Adrenal gland (tissue), 19 donors: ENCODE measurements around the gene CERT1. TPM values are rescaled to one million over a fixed set of nuclear protein-coding genes. Genes with fewer than 3 reads are reported as not detected.
"Not testable (repeated sequence)": the region's sequence is repeated elsewhere in the genome, so short reads cannot be mapped to it uniquely, and the experiment has no call there.

Experiments
- DNase-seq, 7 donors: peaks; one replicate each; pipeline ENCODE4 v3.0.0-alpha.2; 2019 to 2020
- H3K27ac ChIP-seq, 5 donors: fragments of 200-600 bp; sonication (generic) in 4 of 5; 1 replicate in 3 of 5; 2 replicates in 2 of 5; pipeline versions ENCODE4 v1.5.1 to v1.8.0; 2016 to 2020; ENCODE audit warnings: mild to moderate bottlenecking in 1 of 5
- H3K27me3 ChIP-seq: fragments of 200-600 bp; 2 replicates; pipeline ENCODE4 v1.8.0; 2021
- H3K36me3 ChIP-seq, 2 donors: fragments of 200-600 bp; replicated peaks in 1 of 2; 1 replicate in 1 of 2; 2 replicates in 1 of 2; pipeline versions ENCODE4 v1.5.1 to v1.8.0; 2018 to 2022
- H3K4me1 ChIP-seq, 2 donors: fragments of 200-600 bp; replicated peaks in 1 of 2; 1 replicate in 1 of 2; 2 replicates in 1 of 2; pipeline versions ENCODE4 v1.5.1 to v1.8.0; 2018 to 2021
- H3K4me3 ChIP-seq, 4 donors: fragments of 200-600 bp; sonication (generic) in 3 of 4; one replicate each; pipeline ENCODE4 v1.5.1; 2016 to 2018
- H3K9me3 ChIP-seq, 3 donors: fragments of 200-600 bp; sonication (generic) in 1 of 3; replicated peaks in 1 of 3; 1 replicate in 2 of 3; 2 replicates in 1 of 3; pipeline versions ENCODE4 v1.5.1 to v1.8.0; 2016 to 2021
- POLR2A ChIP-seq, 2 donors: fragments of 450-650 bp; IDR thresholded peaks; one replicate each; pipeline ENCODE4 v1.6.1; 2017; ENCODE audit warnings: antibody characterized with exemption in 2 of 2, mild to moderate bottlenecking in 2 of 2, moderate library complexity in 1 of 2
- WGBS, 4 donors: extraction: QIAGEN DNeasy Blood & Tissue Kit in 2 of 4; methylation state at CpG; one replicate each; pipeline versions ENCODE4 v1.1.5 to v1.1.7; 2013 to 2017; 5-methylcytosine and 5-hydroxymethylcytosine counted together
- intact Hi-C, 2 donors: fragments of 100-400 bp; cut with DNase I; formaldehyde crosslinking; loops; one replicate each; pipeline versions ENCODE4 v1.14.1 to v1.15.0; 2022 to 2023
- long read RNA-seq, 10 donors: library from polyadenylated mRNA in 3 of 10; unstranded in 2 of 10; stranded (forward) in 1 of 10; transcript quantifications; one replicate each; pipeline ENCODE4 v2.0.0 and lab custom pipeline, GENCODE V29; 2021 to 2026
- polyA plus RNA-seq, 3 donors: library from polyadenylated mRNA; stranded (reverse); fragments of 200-250 nt in 2 of 3; fragments of 350-450 nt in 1 of 3; fragmentation: Illumina TruSeq in 1 of 3; extraction: RNeasy Lipid Tissue Mini Kit (QIAGEN cat#74804) in 1 of 3; gene quantifications; one replicate each; pipeline ENCODE4 v1.2.3, GENCODE V29; 2013 to 2014
- total RNA-seq, 9 donors: library from RNA; depleted of rRNA in 4 of 9; stranded (reverse); fragments of >200 nt in 4 of 9; fragments of 120-200 nt in 1 of 9; fragmentation: NEBNext Ultra II Directional in 1 of 9; extraction: Animal tissue kit (Norgen Biotek cat#: 25700) in 1 of 9; gene quantifications; one replicate each; pipeline versions ENCODE4 v1.1.0 to v1.2.4, GENCODE V29; 2013 to 2023
- TF ChIP-seq, protein P1 (sequence below), 6 experiments: fragments of 450-650 bp in 4 of 6; fragments of 200-600 bp in 2 of 6; sonication (generic) in 1 of 6; IDR thresholded peaks; 1 replicate in 5 of 6; 2 replicates in 1 of 6; pipeline versions ENCODE4 v1.5.1 to v1.8.0; 2016 to 2021; ENCODE audit warnings: antibody characterized with exemption in 6 of 6, mild to moderate bottlenecking in 2 of 6, moderate library complexity in 1 of 6
- donor health status: healthy with polysubstance abuse.
- donor health status: Bipolar disorder and iron deficiency.
- donor health status: DM: yes; HTN: yes; CAD: no.
- donor health status: DM: no; HTN: no; CAD: no.
- donor health status: DM: no; HTN: no; CAD: no.
- donor health status: DM: yes; HTN: yes; CAD: no.

CERT1 gene, protein sequence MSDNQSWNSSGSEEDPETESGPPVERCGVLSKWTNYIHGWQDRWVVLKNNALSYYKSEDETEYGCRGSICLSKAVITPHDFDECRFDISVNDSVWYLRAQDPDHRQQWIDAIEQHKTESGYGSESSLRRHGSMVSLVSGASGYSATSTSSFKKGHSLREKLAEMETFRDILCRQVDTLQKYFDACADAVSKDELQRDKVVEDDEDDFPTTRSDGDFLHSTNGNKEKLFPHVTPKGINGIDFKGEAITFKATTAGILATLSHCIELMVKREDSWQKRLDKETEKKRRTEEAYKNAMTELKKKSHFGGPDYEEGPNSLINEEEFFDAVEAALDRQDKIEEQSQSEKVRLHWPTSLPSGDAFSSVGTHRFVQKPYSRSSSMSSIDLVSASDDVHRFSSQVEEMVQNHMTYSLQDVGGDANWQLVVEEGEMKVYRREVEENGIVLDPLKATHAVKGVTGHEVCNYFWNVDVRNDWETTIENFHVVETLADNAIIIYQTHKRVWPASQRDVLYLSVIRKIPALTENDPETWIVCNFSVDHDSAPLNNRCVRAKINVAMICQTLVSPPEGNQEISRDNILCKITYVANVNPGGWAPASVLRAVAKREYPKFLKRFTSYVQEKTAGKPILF
- total RNA-seq = 10 to 100 TPM; 30.6 to 67.6 (median 52.3) TPM
- polyA plus RNA-seq = 10 to 100 TPM in 2 of 3 donors, 1 to 10 TPM in 1; 5.7 to 66.6 (median 13.2) TPM
- long read RNA-seq, donor 1, transcript COL4A3BP-222 (17 exons, 3,154 nt) = major isoform, 15 of 788 reads
- long read RNA-seq, donor 1, partial matches to known transcripts = 583 of 788 reads
- long read RNA-seq, donor 1, other reads (novel, unspliced or antisense) = 189 of 788 reads
- long read RNA-seq, donor 2, transcript COL4A3BP-222 (17 exons, 3,154 nt) = major isoform, 6 of 42 reads
- long read RNA-seq, donor 2, partial matches to known transcripts = 34 of 42 reads
- long read RNA-seq, donor 2, other reads (novel, unspliced or antisense) = 0 of 42 reads
- long read RNA-seq, donor 3, transcript COL4A3BP-222 (17 exons, 3,154 nt) = major isoform, 8 of 21 reads
- long read RNA-seq, donor 3, partial matches to known transcripts = 7 of 21 reads
- long read RNA-seq, donor 3, other reads (novel, unspliced or antisense) = 0 of 21 reads
- long read RNA-seq, donor 4, transcript COL4A3BP-222 (17 exons, 3,154 nt) = major isoform, 13 of 25 reads
- long read RNA-seq, donor 4, partial matches to known transcripts = 7 of 25 reads
- long read RNA-seq, donor 4, other reads (novel, unspliced or antisense) = 2 of 25 reads
- long read RNA-seq, donor 5, transcript COL4A3BP-222 (17 exons, 3,154 nt) = major isoform, 21 of 30 reads
- long read RNA-seq, donor 5, partial matches to known transcripts = 1 of 30 reads
- long read RNA-seq, donor 5, other reads (novel, unspliced or antisense) = 4 of 30 reads
- long read RNA-seq, donor 6, transcript COL4A3BP-222 (17 exons, 3,154 nt) = major isoform, 9 of 23 reads
- long read RNA-seq, donor 6, partial matches to known transcripts = 11 of 23 reads
- long read RNA-seq, donor 6, other reads (novel, unspliced or antisense) = 1 of 23 reads
- long read RNA-seq, donor 7, partial matches to known transcripts = 0 of 9 reads
- long read RNA-seq, donor 7, other reads (novel, unspliced or antisense) = 0 of 9 reads
- long read RNA-seq, donor 8, transcript COL4A3BP-222 (17 exons, 3,154 nt) = major isoform, 14 of 30 reads
- long read RNA-seq, donor 8, partial matches to known transcripts = 11 of 30 reads
- long read RNA-seq, donor 8, other reads (novel, unspliced or antisense) = 0 of 30 reads
- long read RNA-seq, donor 9, transcript COL4A3BP-222 (17 exons, 3,154 nt) = major isoform, 5 of 106 reads
- long read RNA-seq, donor 9, partial matches to known transcripts = 99 of 106 reads
- long read RNA-seq, donor 9, other reads (novel, unspliced or antisense) = 0 of 106 reads
- long read RNA-seq, donor 10, transcript COL4A3BP-222 (17 exons, 3,154 nt) = major isoform, 11 of 17 reads
- long read RNA-seq, donor 10, partial matches to known transcripts = 0 of 17 reads
- long read RNA-seq, donor 10, other reads (novel, unspliced or antisense) = 0 of 17 reads

- Histone ChIP-seq H3K27me3 (no peaks in the 10 kb centered on the region), H3K9me3 (no peaks in the 10 kb centered on the region), H3K4me3 (peak within 1 kb of the TSS; percentile 79 to 87 (median 80)), H3K36me3 (no peaks in the 10 kb centered on the region), H3K4me1 (peaks cover 4 to 44% of the 10 kb centered on the region in 2 donors), H3K27ac (peak within 1 kb of the TSS; percentile 60 to 95 (median 92))
- 1 to 2% (median 1%) methylated on average over 18 to 71 of the region's 71 CpGs for WGBS, 4 donors
- TF ChIP-seq, protein P1, sequence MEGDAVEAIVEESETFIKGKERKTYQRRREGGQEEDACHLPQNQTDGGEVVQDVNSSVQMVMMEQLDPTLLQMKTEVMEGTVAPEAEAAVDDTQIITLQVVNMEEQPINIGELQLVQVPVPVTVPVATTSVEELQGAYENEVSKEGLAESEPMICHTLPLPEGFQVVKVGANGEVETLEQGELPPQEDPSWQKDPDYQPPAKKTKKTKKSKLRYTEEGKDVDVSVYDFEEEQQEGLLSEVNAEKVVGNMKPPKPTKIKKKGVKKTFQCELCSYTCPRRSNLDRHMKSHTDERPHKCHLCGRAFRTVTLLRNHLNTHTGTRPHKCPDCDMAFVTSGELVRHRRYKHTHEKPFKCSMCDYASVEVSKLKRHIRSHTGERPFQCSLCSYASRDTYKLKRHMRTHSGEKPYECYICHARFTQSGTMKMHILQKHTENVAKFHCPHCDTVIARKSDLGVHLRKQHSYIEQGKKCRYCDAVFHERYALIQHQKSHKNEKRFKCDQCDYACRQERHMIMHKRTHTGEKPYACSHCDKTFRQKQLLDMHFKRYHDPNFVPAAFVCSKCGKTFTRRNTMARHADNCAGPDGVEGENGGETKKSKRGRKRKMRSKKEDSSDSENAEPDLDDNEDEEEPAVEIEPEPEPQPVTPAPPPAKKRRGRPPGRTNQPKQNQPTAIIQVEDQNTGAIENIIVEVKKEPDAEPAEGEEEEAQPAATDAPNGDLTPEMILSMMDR (IDR thresholded peaks at IDR 0.05) = no peak
- peak; percentile 50 to 92 for TF ChIP-seq POLR2A (IDR thresholded peaks at IDR 0.05)
- peak; percentile 98 to 99 (median 99) for DNase-seq
- intact Hi-C loops = loop anchor here in 1 of 2 donors (10.0 kb wide), 1 partner anchor 277 kb away; the partner anchor contains the start of gene ANKRD31
Observed at GRCh38 chr5:75511435-75512382, at the start of gene CERT1, which contains the start of gene POLK. CERT1 (minus strand) TSS chr5:75511629; CDS start chr5:75511207, 422 bp downstream. POLK (plus strand) TSS chr5:75511891.

- intact Hi-C loops, H3K4me3 ChIP-seq, H3K4me1 ChIP-seq, DNase-seq, H3K27ac ChIP-seq, H3K36me3 ChIP-seq, H3K9me3 ChIP-seq, H3K27me3 ChIP-seq: not testable (repeated sequence)
- 95 to 100% (median 96%) methylated on average over 1 of the region's 1 CpG for WGBS, 4 donors
Observed at GRCh38 chr5:75560655-75561054, 49.2 kb upstream of the CERT1 start.

GRCh38 chr5:75558981-75559632 is 47.7 kb upstream of the CERT1 start:
- no peak for DNase-seq
- WGBS, 4 donors = 61 to 75% (median 68%) methylated on average over 4 of the region's 4 CpGs
- intact Hi-C loops = no loop called here

More at GRCh38 chr5:75558981-75559632, 47.7 kb upstream of the CERT1 start:
- Histone ChIP-seq H3K4me3 (no peak overlapping the region), H3K4me1 (peaks cover 0 to 6% of the 10 kb centered on the region in 2 donors), H3K27me3 (no peaks in the 10 kb centered on the region), H3K27ac (peak overlapping the region in 3 of 5 donors; percentile 2 to 43 (median 14)), H3K36me3 (no peaks in the 10 kb centered on the region), H3K9me3 (peaks cover 0 to 4% (median 0%) of the 10 kb centered on the region in 3 donors)
- no peak for TF ChIP-seq POLR2A (IDR thresholded peaks at IDR 0.05)
- TF ChIP-seq, protein P1 (IDR thresholded peaks at IDR 0.05) = no peak
